OCI-LY7 (cell line): ENCODE results near the gene WDR43.

ENCODE experiments used
- CTCF ChIP-seq: fragments of 200-600 bp; sonication (generic); conservative IDR thresholded peaks from 2 replicates; pipeline ENCODE4 v1.5.1; 2014; ENCODE audit warnings: mild to moderate bottlenecking, antibody characterized with exemption, low read length, moderate library complexity, mixed read lengths
- EZH2phosphoT487 ChIP-seq: fragments of 200-600 bp; sonication (generic); IDR thresholded peaks from 2 replicates; pipeline ENCODE4 v1.6.1; 2018; ENCODE audit warnings: low read depth, borderline replicate concordance, mild to moderate bottlenecking, mixed run types, antibody characterized with exemption, low read length, moderate library complexity, mixed read lengths

GRCh38 chr2:28901202-28901601 lies 6.7 kb downstream of the WDR43 start:
- TF ChIP-seq CTCF (no peak), EZH2phosphoT487 (no peak)
